ENCODE measurements around the gene PC. TPM values are rescaled to one million over a fixed set of nuclear protein-coding genes. Genes with fewer than 3 reads are reported as not detected.

Gene PC
- total and polyA plus RNA-seq, 9 of the 15 experiments (the other 6 are each of a cell fraction or from before 2014, with no cell fraction given), result 0.94 to 38.0 (median 8.7) TPM

- TF ChIP-seq, protein P1, sequence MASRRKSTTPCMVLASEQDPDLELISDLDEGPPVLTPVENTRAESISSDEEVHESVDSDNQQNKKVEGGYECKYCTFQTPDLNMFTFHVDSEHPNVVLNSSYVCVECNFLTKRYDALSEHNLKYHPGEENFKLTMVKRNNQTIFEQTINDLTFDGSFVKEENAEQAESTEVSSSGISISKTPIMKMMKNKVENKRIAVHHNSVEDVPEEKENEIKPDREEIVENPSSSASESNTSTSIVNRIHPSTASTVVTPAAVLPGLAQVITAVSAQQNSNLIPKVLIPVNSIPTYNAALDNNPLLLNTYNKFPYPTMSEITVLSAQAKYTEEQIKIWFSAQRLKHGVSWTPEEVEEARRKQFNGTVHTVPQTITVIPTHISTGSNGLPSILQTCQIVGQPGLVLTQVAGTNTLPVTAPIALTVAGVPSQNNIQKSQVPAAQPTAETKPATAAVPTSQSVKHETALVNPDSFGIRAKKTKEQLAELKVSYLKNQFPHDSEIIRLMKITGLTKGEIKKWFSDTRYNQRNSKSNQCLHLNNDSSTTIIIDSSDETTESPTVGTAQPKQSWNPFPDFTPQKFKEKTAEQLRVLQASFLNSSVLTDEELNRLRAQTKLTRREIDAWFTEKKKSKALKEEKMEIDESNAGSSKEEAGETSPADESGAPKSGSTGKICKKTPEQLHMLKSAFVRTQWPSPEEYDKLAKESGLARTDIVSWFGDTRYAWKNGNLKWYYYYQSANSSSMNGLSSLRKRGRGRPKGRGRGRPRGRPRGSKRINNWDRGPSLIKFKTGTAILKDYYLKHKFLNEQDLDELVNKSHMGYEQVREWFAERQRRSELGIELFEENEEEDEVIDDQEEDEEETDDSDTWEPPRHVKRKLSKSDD (conservative IDR thresholded peaks at IDR 0.05; ENCODE audit: low read length), result peak; percentile 58; the same call in 1 of the 2 replicates
- TF ChIP-seq, protein P2, sequence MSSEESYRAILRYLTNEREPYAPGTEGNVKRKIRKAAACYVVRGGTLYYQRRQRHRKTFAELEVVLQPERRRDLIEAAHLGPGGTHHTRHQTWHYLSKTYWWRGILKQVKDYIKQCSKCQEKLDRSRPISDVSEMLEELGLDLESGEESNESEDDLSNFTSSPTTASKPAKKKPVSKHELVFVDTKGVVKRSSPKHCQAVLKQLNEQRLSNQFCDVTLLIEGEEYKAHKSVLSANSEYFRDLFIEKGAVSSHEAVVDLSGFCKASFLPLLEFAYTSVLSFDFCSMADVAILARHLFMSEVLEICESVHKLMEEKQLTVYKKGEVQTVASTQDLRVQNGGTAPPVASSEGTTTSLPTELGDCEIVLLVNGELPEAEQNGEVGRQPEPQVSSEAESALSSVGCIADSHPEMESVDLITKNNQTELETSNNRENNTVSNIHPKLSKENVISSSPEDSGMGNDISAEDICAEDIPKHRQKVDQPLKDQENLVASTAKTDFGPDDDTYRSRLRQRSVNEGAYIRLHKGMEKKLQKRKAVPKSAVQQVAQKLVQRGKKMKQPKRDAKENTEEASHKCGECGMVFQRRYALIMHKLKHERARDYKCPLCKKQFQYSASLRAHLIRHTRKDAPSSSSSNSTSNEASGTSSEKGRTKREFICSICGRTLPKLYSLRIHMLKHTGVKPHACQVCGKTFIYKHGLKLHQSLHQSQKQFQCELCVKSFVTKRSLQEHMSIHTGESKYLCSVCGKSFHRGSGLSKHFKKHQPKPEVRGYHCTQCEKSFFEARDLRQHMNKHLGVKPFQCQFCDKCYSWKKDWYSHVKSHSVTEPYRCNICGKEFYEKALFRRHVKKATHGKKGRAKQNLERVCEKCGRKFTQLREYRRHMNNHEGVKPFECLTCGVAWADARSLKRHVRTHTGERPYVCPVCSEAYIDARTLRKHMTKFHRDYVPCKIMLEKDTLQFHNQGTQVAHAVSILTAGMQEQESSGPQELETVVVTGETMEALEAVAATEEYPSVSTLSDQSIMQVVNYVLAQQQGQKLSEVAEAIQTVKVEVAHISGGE (CRISPR knock-in tag; IDR thresholded peaks at IDR 0.05), result peak in 1 of 3 experiments; percentile 57; a peak in 1 of 6 replicates
- peak; percentile 84 for TF ChIP-seq JUN (IDR thresholded peaks at IDR 0.05; ENCODE audit: borderline replicate concordance, low read depth, low read length)
- TF ChIP-seq JUN (CRISPR knock-in tag; IDR thresholded peaks at IDR 0.05; ENCODE audit: borderline replicate concordance), result peak; percentile 77; the same call in 1 of the 2 replicates
- TF ChIP-seq ZNF12 (CRISPR knock-in tag; IDR thresholded peaks at IDR 0.05), result peak; percentile 86
- no peak for TF ChIP-seq E2F3 (CRISPR knock-in tag; IDR thresholded peaks at IDR 0.05)
- TF ChIP-seq TAF1 (IDR thresholded peaks at IDR 0.05; ENCODE audit: control insufficient read depth, extremely low read depth, insufficient read depth, low read length, severe bottlenecking), result peak; percentile 95
- TF ChIP-seq HNRNPL (IDR thresholded peaks at IDR 0.05; ENCODE audit: low read depth, low read length), result 0 out of 2 replicates have a peak, but pooled peaks have one; percentile 37
- no peak for TF ChIP-seq TSC22D4 (tag; IDR thresholded peaks at IDR 0.05)
- peak; percentile 96 for TF ChIP-seq RBFOX2 (IDR thresholded peaks at IDR 0.05; ENCODE audit: low read depth, low read length)
- no peak for TF ChIP-seq ZNF239 (CRISPR knock-in tag; IDR thresholded peaks at IDR 0.05)
- no peak for TF ChIP-seq ZNF217 (CRISPR knock-in tag; IDR thresholded peaks at IDR 0.05)
- no peak for TF ChIP-seq MCM5 (IDR thresholded peaks at IDR 0.05; ENCODE audit: low read depth)
- TF ChIP-seq NBN (IDR thresholded peaks at IDR 0.05; ENCODE audit: low read depth), result 0 out of 2 replicates have a peak, but pooled peaks have one; percentile 19
- TF ChIP-seq NR4A1 (CRISPR knock-in tag; IDR thresholded peaks at IDR 0.05), result no peak
- TF ChIP-seq NR4A1 (tag; IDR thresholded peaks at IDR 0.05), result 0 out of 2 replicates have a peak, but pooled peaks have one; percentile 31
- TF ChIP-seq, protein P3, sequence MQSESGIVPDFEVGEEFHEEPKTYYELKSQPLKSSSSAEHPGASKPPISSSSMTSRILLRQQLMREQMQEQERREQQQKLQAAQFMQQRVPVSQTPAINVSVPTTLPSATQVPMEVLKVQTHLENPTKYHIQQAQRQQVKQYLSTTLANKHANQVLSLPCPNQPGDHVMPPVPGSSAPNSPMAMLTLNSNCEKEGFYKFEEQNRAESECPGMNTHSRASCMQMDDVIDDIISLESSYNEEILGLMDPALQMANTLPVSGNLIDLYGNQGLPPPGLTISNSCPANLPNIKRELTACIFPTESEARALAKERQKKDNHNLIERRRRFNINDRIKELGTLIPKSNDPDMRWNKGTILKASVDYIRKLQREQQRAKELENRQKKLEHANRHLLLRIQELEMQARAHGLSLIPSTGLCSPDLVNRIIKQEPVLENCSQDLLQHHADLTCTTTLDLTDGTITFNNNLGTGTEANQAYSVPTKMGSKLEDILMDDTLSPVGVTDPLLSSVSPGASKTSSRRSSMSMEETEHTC (IDR thresholded peaks at IDR 0.05), result 0 out of 2 replicates have a peak, but pooled peaks have one; percentile 6
- TF ChIP-seq, protein P4, sequence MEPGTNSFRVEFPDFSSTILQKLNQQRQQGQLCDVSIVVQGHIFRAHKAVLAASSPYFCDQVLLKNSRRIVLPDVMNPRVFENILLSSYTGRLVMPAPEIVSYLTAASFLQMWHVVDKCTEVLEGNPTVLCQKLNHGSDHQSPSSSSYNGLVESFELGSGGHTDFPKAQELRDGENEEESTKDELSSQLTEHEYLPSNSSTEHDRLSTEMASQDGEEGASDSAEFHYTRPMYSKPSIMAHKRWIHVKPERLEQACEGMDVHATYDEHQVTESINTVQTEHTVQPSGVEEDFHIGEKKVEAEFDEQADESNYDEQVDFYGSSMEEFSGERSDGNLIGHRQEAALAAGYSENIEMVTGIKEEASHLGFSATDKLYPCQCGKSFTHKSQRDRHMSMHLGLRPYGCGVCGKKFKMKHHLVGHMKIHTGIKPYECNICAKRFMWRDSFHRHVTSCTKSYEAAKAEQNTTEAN (CRISPR knock-in tag; IDR thresholded peaks at IDR 0.05), result no peak
Measured at GRCh38 chr11:66842896-66843775, 115.0 kb downstream of the PC start, which contains the start of gene RCE1 (continued).
